Natural killer cell (primary cell): ENCODE data around the gene MBNL1. TPM values are rescaled to one million over a fixed set of nuclear protein-coding genes. Genes with fewer than 3 reads are reported as not detected.

Experiments
- ATAC-seq, 3 donors: fragments of 150-1000 bp in 2 of 3; fragments of 200-7000 bp in 1 of 3; cut with Tn5 transposase; 1 replicate in 1 of 3; 2 replicates in 2 of 3; pipeline ENCODE4 v1.10.0; 2021; ENCODE audit warnings: mild to moderate bottlenecking in 2 of 3, moderate library complexity in 2 of 3
- DNase-seq, 2 donors: peaks; one replicate each; pipeline versions ENCODE4 v3.0.0 to v3.0.0-alpha.2; 2013 to 2021; ENCODE audit warnings: mixed read lengths in 1 of 2
- H3K27ac ChIP-seq: one replicate; pipeline ENCODE4 v1.5.1; 2013; ENCODE audit warnings: mild to moderate bottlenecking, low read length
- H3K27me3 ChIP-seq: one replicate; pipeline ENCODE4 v1.6.1; 2013; ENCODE audit warnings: low read length; ENCODE audit not compliant: control insufficient read depth, insufficient read depth
- H3K36me3 ChIP-seq: one replicate; pipeline ENCODE4 v1.6.1; 2013; ENCODE audit warnings: low read length; ENCODE audit not compliant: control insufficient read depth, insufficient read depth
- H3K4me1 ChIP-seq: one replicate; pipeline ENCODE4 v1.6.1; 2013; ENCODE audit warnings: low read length; ENCODE audit not compliant: control insufficient read depth, insufficient read depth
- H3K4me3 ChIP-seq: one replicate; pipeline ENCODE4 v1.5.1; 2013; ENCODE audit warnings: low read length
- H3K9me3 ChIP-seq: one replicate; pipeline ENCODE4 v1.6.1; 2013; ENCODE audit warnings: low read length; ENCODE audit not compliant: control insufficient read depth, insufficient read depth
- H3K27ac Mint-ChIP-seq, 2 donors: one replicate each; pipeline ENCODE4 v1.8.0; 2022; ENCODE audit warnings: mild to moderate bottlenecking in 2 of 2, mixed read lengths in 2 of 2, moderate library complexity in 1 of 2
- H3K27me3 Mint-ChIP-seq, 2 donors: one replicate each; pipeline ENCODE4 v1.8.0; 2022; ENCODE audit warnings: low read depth in 2 of 2, mixed read lengths in 2 of 2
- H3K36me3 Mint-ChIP-seq: one replicate; pipeline ENCODE4 v1.8.0; 2022; ENCODE audit warnings: mixed read lengths
- H3K4me1 Mint-ChIP-seq, 2 donors: one replicate each; pipeline ENCODE4 v1.8.0; 2022; ENCODE audit warnings: mixed read lengths in 2 of 2
- H3K4me3 Mint-ChIP-seq: one replicate; pipeline ENCODE4 v1.8.0; 2022; ENCODE audit warnings: mild to moderate bottlenecking, moderate library complexity, mixed read lengths
- H3K9me3 Mint-ChIP-seq, 2 donors: one replicate each; pipeline ENCODE4 v1.8.0; 2022; ENCODE audit warnings: mixed read lengths in 2 of 2
- CTCF ChIP-seq: fragments of 200-600 bp; IDR thresholded peaks from one replicate; pipeline ENCODE4 v1.8.0; 2022; ENCODE audit warnings: antibody characterized with exemption
- WGBS: methylation state at CpG from one replicate; pipeline ENCODE4 v1.1.7; 2013; ENCODE audit warnings: missing lambda C conversion rate; ENCODE audit not compliant: insufficient coverage; 5-methylcytosine and 5-hydroxymethylcytosine counted together
- intact Hi-C: fragments of 100-400 bp; cut with micrococcal nuclease; formaldehyde crosslinking; loops from one replicate; pipeline ENCODE4 v1.14.2; 2022
- total RNA-seq, 4 donors: library from RNA; stranded (reverse); fragments of 120-200 nt in 1 of 4; gene quantifications; one replicate each; pipeline versions ENCODE4 v1.2.3 to v1.2.4, GENCODE V29; 2013 to 2022

MBNL1 gene
- total RNA-seq, 3 donors from 2014 or later (not counting 1 experiment from before 2014, with no cell fraction given), result 600 to 704 (median 607) TPM

GRCh38 chr3:152459572-152459971, 190.8 kb downstream of the MBNL1 start:
- Mint-ChIP-seq H3K36me3 (peaks cover 5% of the 10 kb centered on the region), H3K4me1 (peaks cover 29 to 30% of the 10 kb centered on the region in 2 donors), H3K4me3 (no peak overlapping the region), H3K9me3 (no peaks in the 10 kb centered on the region), H3K27me3 (no peaks in the 10 kb centered on the region), H3K27ac (peak overlapping the region; percentile 31 to 62)
- DNase-seq (no peak), ATAC-seq (no peak)
- Histone ChIP-seq H3K9me3 (no peaks in the 10 kb centered on the region), H3K36me3 (peaks cover 81% of the 10 kb centered on the region), H3K4me1 (no peaks in the 10 kb centered on the region), H3K27ac (no peak overlapping the region), H3K27me3 (no peaks in the 10 kb centered on the region), H3K4me3 (no peak overlapping the region)
- WGBS, result 91% methylated on average over 2 of the region's 2 CpGs
- no peak for TF ChIP-seq CTCF
- intact Hi-C loops, result no loop called here

GRCh38 chr3:152460936-152461335, 192.2 kb downstream of the MBNL1 start:
- intact Hi-C loops, result no loop called here
- H3K4me3 ChIP-seq, result no peak overlapping the region
- H3K9me3 ChIP-seq, result no peaks in the 10 kb centered on the region
- no peak for ATAC-seq
- Mint-ChIP-seq H3K4me1 (peaks cover 24 to 25% of the 10 kb centered on the region in 2 donors), H3K4me3 (no peak overlapping the region), H3K9me3 (no peaks in the 10 kb centered on the region), H3K27ac (peak overlapping the region; percentile 71 to 74), H3K36me3 (peaks cover 4% of the 10 kb centered on the region), H3K27me3 (no peaks in the 10 kb centered on the region)
- no peaks in the 10 kb centered on the region for H3K4me1 ChIP-seq
- 90% methylated on average over 3 of the region's 3 CpGs for WGBS
- H3K36me3 ChIP-seq, result peaks cover 85% of the 10 kb centered on the region
- no peaks in the 10 kb centered on the region for H3K27me3 ChIP-seq
- no peak overlapping the region for H3K27ac ChIP-seq
- DNase-seq, result no peak
- no peak for TF ChIP-seq CTCF

- Histone ChIP-seq H3K27me3 (no peaks in the 10 kb centered on the region), H3K4me1 (no peaks in the 10 kb centered on the region), H3K4me3 (no peak overlapping the region), H3K36me3 (peaks cover 80% of the 10 kb centered on the region), H3K27ac (no peak overlapping the region), H3K9me3 (no peaks in the 10 kb centered on the region)
- no peak for TF ChIP-seq CTCF
- intact Hi-C loops, result no loop called here
- DNase-seq, result no peak
- no peaks in the 10 kb centered on the region for H3K27me3 Mint-ChIP-seq
- H3K4me3 Mint-ChIP-seq, result no peak overlapping the region
- H3K27ac Mint-ChIP-seq, result peak overlapping the region; percentile 71 to 74
- WGBS, result no CpG with 5 or more reads among the region's 1 CpG
- no peak for ATAC-seq
- peaks cover 19 to 20% of the 10 kb centered on the region in 2 donors for H3K4me1 Mint-ChIP-seq
- no peaks in the 10 kb centered on the region for H3K9me3 Mint-ChIP-seq
- H3K36me3 Mint-ChIP-seq, result no peaks in the 10 kb centered on the region
These were observed 192.7 kb downstream of the MBNL1 start for GRCh38 chr3:152461460-152461859.

- Mint-ChIP-seq H3K4me3 (no peak overlapping the region), H3K9me3 (peaks cover 0 to 2% of the 10 kb centered on the region in 2 donors), H3K36me3 (no peaks in the 10 kb centered on the region), H3K4me1 (peaks cover 5 to 10% of the 10 kb centered on the region in 2 donors), H3K27me3 (no peaks in the 10 kb centered on the region), H3K27ac (peak overlapping the region; percentile 75 to 76)
- 88% methylated on average over 5 of the region's 7 CpGs for WGBS
- H3K9me3 ChIP-seq, result no peaks in the 10 kb centered on the region
- DNase-seq (peak in 1 of 2 donors; percentile 59), ATAC-seq (peak; percentile 77 to 90 (median 77))
- intact Hi-C loops, result no loop called here
- peaks cover 36% of the 10 kb centered on the region for H3K36me3 ChIP-seq
- H3K27ac ChIP-seq, result no peak overlapping the region
- TF ChIP-seq CTCF, result peak; percentile 60
- peaks cover 3% of the 10 kb centered on the region for H3K4me1 ChIP-seq
- H3K4me3 ChIP-seq, result no peak overlapping the region
- H3K27me3 ChIP-seq, result no peaks in the 10 kb centered on the region
These were observed 198.1 kb downstream of the MBNL1 start for GRCh38 chr3:152466784-152467183.
